NCI-H2081 treated with DMSO at 0.1 percent for 48 hours (cell line): Measurements from ENCODE around the gene PLCD1.
"Not testable (repeated sequence)": the region's sequence is repeated elsewhere in the genome, so short reads cannot be mapped to it uniquely, and the experiment has no call there.

Source experiments
- DNase-seq: peaks from one replicate; lab custom pipeline; 2025; lab: John Stamatoyannopoulos, UW

Gene PLCD1

GRCh38 chr3:38036906-38037305 lies 7.5 kb upstream of the PLCD1 start:
- DNase-seq: no peak

- no peak for DNase-seq
These were observed 6.8 kb upstream of the PLCD1 start for GRCh38 chr3:38036286-38036685.

GRCh38 chr3:38034335-38034734 lies 4.9 kb upstream of the PLCD1 start:
- DNase-seq: not testable (repeated sequence)

- not testable (repeated sequence) for DNase-seq
These were observed 4.1 kb upstream of the PLCD1 start for GRCh38 chr3:38033586-38033985.

- no peak for DNase-seq
These were observed 3.0 kb upstream of the PLCD1 start for GRCh38 chr3:38032328-38032865.

- no peak for DNase-seq
These were observed 1.9 kb upstream of the PLCD1 start for GRCh38 chr3:38031022-38031994.

- no peak for DNase-seq
These were observed 932 bp upstream of the PLCD1 start for GRCh38 chr3:38030126-38031021.

GRCh38 chr3:38028621-38029361 lies 651 bp downstream of the PLCD1 start:
- no peak for DNase-seq

GRCh38 chr3:38027466-38028465 lies 1.7 kb downstream of the PLCD1 start:
- no peak for DNase-seq

- no peak for DNase-seq
These were observed 2.6 kb downstream of the PLCD1 start for GRCh38 chr3:38026856-38027255.

- no peak for DNase-seq
These were observed 6.3 kb downstream of the PLCD1 start for GRCh38 chr3:38022896-38023709.

- no peak for DNase-seq
These were observed 7.1 kb downstream of the PLCD1 start for GRCh38 chr3:38022301-38022700.

- no peak for DNase-seq
These were observed 8.2 kb downstream of the PLCD1 start for GRCh38 chr3:38021196-38021595.

- no peak for DNase-seq
These were observed 9.1 kb downstream of the PLCD1 start for GRCh38 chr3:38020342-38020726.

- DNase-seq: no peak
These were observed 9.6 kb downstream of the PLCD1 start for GRCh38 chr3:38019658-38020341.

- no peak for DNase-seq
These were observed 10.9 kb downstream of the PLCD1 start for GRCh38 chr3:38018296-38019266.

GRCh38 chr3:38017445-38018295 lies 11.8 kb downstream of the PLCD1 start:
- no peak for DNase-seq
